ENCODE results near the gene PSMB5. TPM values are rescaled to one million over a fixed set of nuclear protein-coding genes. Genes with fewer than 3 reads are reported as not detected.

Gene PSMB5
- total and polyA plus RNA-seq, 9 of the 15 experiments (the other 6 are each of a cell fraction or from before 2014, with no cell fraction given): 198 to 1,870 (median 269) TPM

GRCh38 chr14:22981090-22981875 is 53.4 kb downstream of the PSMB5 start:
- TF ChIP-seq RBM34 (IDR thresholded peaks at IDR 0.05; ENCODE audit: borderline replicate concordance, insufficient read depth, low read length) (0 out of 2 replicates have a peak, but pooled peaks have one; percentile 24), SAFB2 (IDR thresholded peaks at IDR 0.05; ENCODE audit: borderline replicate concordance, low read depth, low read length, severe bottlenecking) (no peak), ZNF124 (CRISPR knock-in tag; IDR thresholded peaks at IDR 0.05) (no peak), TAF1 (IDR thresholded peaks at IDR 0.05; ENCODE audit: control insufficient read depth, extremely low read depth, insufficient read depth, low read length, severe bottlenecking) (no peak), RFX5 (IDR thresholded peaks at IDR 0.05; ENCODE audit: low read depth, low read length) (no peak), POLR2G (IDR thresholded peaks at IDR 0.05; ENCODE audit: low read depth, low read length) (0 out of 2 replicates have a peak, but pooled peaks have one; percentile 8)
- no peak overlapping the region for H2AFZ ChIP-seq (ENCODE audit: low read depth, low read length)
- no peak overlapping the region for H3K4me3 ChIP-seq

More at GRCh38 chr14:22981090-22981875, 53.4 kb downstream of the PSMB5 start:
- no peak overlapping the region for H3K9ac ChIP-seq (ENCODE audit: insufficient read depth in 1 of 2, low read depth in 2 of 2, low read length in 2 of 2)
- H3K79me2 ChIP-seq (ENCODE audit: control insufficient read depth, insufficient read depth, low read length): no peaks in the 10 kb centered on the region
- H3K4me1 ChIP-seq (replicated peaks in 1 of 2; ENCODE audit: control insufficient read depth in 2 of 2, insufficient read depth in 2 of 2, low read length in 2 of 2): peaks cover 26 to 44% of the 10 kb centered on the region in 2 experiments
- no peaks in the 10 kb centered on the region for H3K27me3 ChIP-seq (ENCODE audit: control insufficient read depth in 2 of 2, insufficient read depth in 2 of 2, low read length in 2 of 2)
- POLR2A ChIA-PET: interaction anchor here (1.0 to 1.5 kb wide), 2 partner anchors 14 to 78 kb away, joined by 4 read pairs; no protein-coding TSS in a partner anchor
- H3K4me2 ChIP-seq (ENCODE audit: insufficient read depth, low read length): no peak overlapping the region
- 99% methylated on average over 29 of the region's 76 CpGs for WGBS (ENCODE audit: insufficient coverage, low coverage, missing lambda C conversion rate)
- in situ Hi-C loops (cut with MboI) (loop anchor here (5.0 kb wide), 1 partner anchor 49 kb away; no protein-coding TSS in a partner anchor), intact Hi-C loops (cut with micrococcal nuclease) (no loop called here)
- CTCF ChIA-PET (ENCODE audit: low intra/inter-chr PET ratio): interaction anchor here (0.6 to 2.3 kb wide), 2 partner anchors 8 to 161 kb away, joined by 3 to 22 read pairs; no protein-coding TSS in a partner anchor
- DNase-seq (ENCODE audit: extremely low read depth in 1 of 4, low spot score in 3 of 4) (no peak), FAIRE-seq (no peak), ATAC-seq (no peak)
- H3K27ac ChIP-seq (ENCODE audit: extremely low read depth, low read depth, low read length): no peak overlapping the region
- H4K20me1 ChIP-seq (replicated peaks; ENCODE audit: control insufficient read depth, insufficient read depth, low read length): no peaks in the 10 kb centered on the region
- H3K9me3 ChIP-seq (replicated peaks; ENCODE audit: control insufficient read depth, insufficient read depth, low read depth, low read length): no peaks in the 10 kb centered on the region
- H3K9me1 ChIP-seq (ENCODE audit: control insufficient read depth, insufficient read depth, low read length): no peaks in the 10 kb centered on the region
- peaks cover 2% of the 10 kb centered on the region; the same call in 2 of the 3 replicates for H3K36me3 ChIP-seq (ENCODE audit: control insufficient read depth, insufficient read depth, low read length)
- BruUV-seq (replicated peaks): no TSS peak
